ENCODE measurements around the gene LRP11. TPM values are rescaled to one million over a fixed set of nuclear protein-coding genes. Genes with fewer than 3 reads are reported as not detected.
A peak's percentile ranks its signal among the peaks of the same experiment; 100 is the strongest.

The LRP11 gene
- total and polyA plus RNA-seq, 2 of the 13 experiments (the other 11 are each of a cell fraction or from before 2014, with no cell fraction given) = 32.4 to 48.9 TPM

DNA sequence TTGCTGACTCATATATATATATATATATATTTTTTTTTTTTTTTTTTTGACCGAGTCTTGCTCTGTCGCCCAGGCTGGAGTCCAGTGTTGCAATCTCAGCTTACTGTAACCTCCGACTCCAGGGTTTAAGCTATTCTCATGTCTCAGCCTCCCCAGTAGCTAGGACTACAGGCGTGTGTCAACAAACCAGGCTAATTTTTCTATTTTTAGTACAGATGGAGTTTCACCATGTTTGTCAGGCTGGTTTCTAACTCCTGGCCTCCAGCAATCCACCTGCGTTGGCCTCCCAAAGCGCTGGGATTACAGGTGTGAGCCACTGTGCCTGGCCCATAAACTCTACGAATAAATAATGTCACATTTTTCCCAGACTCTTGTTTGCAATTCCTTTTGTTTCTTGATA, 4.8 kb downstream of the LRP11 start (continued):
- TF ChIP-seq, protein P1, sequence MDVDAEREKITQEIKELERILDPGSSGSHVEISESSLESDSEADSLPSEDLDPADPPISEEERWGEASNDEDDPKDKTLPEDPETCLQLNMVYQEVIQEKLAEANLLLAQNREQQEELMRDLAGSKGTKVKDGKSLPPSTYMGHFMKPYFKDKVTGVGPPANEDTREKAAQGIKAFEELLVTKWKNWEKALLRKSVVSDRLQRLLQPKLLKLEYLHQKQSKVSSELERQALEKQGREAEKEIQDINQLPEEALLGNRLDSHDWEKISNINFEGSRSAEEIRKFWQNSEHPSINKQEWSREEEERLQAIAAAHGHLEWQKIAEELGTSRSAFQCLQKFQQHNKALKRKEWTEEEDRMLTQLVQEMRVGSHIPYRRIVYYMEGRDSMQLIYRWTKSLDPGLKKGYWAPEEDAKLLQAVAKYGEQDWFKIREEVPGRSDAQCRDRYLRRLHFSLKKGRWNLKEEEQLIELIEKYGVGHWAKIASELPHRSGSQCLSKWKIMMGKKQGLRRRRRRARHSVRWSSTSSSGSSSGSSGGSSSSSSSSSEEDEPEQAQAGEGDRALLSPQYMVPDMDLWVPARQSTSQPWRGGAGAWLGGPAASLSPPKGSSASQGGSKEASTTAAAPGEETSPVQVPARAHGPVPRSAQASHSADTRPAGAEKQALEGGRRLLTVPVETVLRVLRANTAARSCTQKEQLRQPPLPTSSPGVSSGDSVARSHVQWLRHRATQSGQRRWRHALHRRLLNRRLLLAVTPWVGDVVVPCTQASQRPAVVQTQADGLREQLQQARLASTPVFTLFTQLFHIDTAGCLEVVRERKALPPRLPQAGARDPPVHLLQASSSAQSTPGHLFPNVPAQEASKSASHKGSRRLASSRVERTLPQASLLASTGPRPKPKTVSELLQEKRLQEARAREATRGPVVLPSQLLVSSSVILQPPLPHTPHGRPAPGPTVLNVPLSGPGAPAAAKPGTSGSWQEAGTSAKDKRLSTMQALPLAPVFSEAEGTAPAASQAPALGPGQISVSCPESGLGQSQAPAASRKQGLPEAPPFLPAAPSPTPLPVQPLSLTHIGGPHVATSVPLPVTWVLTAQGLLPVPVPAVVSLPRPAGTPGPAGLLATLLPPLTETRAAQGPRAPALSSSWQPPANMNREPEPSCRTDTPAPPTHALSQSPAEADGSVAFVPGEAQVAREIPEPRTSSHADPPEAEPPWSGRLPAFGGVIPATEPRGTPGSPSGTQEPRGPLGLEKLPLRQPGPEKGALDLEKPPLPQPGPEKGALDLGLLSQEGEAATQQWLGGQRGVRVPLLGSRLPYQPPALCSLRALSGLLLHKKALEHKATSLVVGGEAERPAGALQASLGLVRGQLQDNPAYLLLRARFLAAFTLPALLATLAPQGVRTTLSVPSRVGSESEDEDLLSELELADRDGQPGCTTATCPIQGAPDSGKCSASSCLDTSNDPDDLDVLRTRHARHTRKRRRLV (CRISPR knock-in tag; IDR thresholded peaks at IDR 0.05) = no peak
- peak; percentile 35; the same call in 1 of the 2 replicates for TF ChIP-seq ERF (CRISPR knock-in tag; IDR thresholded peaks at IDR 0.05)
- TF ChIP-seq BCL6 (CRISPR knock-in tag; IDR thresholded peaks at IDR 0.05) = peak; percentile 80
- TF ChIP-seq ZNF878 (CRISPR knock-in tag; IDR thresholded peaks at IDR 0.05) = no peak
- no peak for TF ChIP-seq HIVEP1 (CRISPR knock-in tag; IDR thresholded peaks at IDR 0.05)
- peak; percentile 66; the same call in 1 of the 2 replicates for TF ChIP-seq PHF21A (CRISPR knock-in tag; IDR thresholded peaks at IDR 0.05)
- peak; percentile 32; the same call in 1 of the 2 replicates for TF ChIP-seq ZMYM4 (CRISPR knock-in tag; IDR thresholded peaks at IDR 0.05)
- TF ChIP-seq, protein P2, sequence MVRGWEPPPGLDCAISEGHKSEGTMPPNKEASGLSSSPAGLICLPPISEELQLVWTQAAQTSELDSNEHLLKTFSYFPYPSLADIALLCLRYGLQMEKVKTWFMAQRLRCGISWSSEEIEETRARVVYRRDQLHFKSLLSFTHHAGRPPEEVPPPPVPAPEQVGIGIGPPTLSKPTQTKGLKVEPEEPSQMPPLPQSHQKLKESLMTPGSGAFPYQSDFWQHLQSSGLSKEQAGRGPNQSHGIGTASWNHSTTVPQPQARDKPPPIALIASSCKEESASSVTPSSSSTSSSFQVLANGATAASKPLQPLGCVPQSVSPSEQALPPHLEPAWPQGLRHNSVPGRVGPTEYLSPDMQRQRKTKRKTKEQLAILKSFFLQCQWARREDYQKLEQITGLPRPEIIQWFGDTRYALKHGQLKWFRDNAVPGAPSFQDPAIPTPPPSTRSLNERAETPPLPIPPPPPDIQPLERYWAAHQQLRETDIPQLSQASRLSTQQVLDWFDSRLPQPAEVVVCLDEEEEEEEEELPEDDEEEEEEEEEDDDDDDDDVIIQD (CRISPR knock-in tag; IDR thresholded peaks at IDR 0.05; ENCODE audit: low read depth) = peak; percentile 68; the same call in 1 of the 2 replicates
- 0 out of 2 replicates have a peak, but pooled peaks have one; percentile 43 for TF ChIP-seq ZIK1 (CRISPR knock-in tag; IDR thresholded peaks at IDR 0.05; ENCODE audit: borderline replicate concordance, low read depth)
- peak; percentile 38; the same call in 1 of the 2 replicates for TF ChIP-seq FOXO1 (CRISPR knock-in tag; IDR thresholded peaks at IDR 0.05)
- no peak for TF ChIP-seq CBX2 (IDR thresholded peaks at IDR 0.05; ENCODE audit: low read depth, low read length)
- TF ChIP-seq CBX2 (CRISPR knock-in tag; IDR thresholded peaks at IDR 0.05; ENCODE audit: low read depth) = no peak
- TF ChIP-seq EEA1 (CRISPR knock-in tag; IDR thresholded peaks at IDR 0.05; ENCODE audit: borderline replicate concordance) = no peak
- TF ChIP-seq SNAI1 (CRISPR knock-in tag; IDR thresholded peaks at IDR 0.05; ENCODE audit: borderline replicate concordance) = 0 out of 2 replicates have a peak, but pooled peaks have one; percentile 65
- TF ChIP-seq ZNF460 (CRISPR knock-in tag; IDR thresholded peaks at IDR 0.05; ENCODE audit: borderline replicate concordance) = peak; percentile 75
- peak; percentile 29; the same call in 1 of the 2 replicates for TF ChIP-seq NFIC (IDR thresholded peaks at IDR 0.05; ENCODE audit: low read length)
- TF ChIP-seq, protein P3, sequence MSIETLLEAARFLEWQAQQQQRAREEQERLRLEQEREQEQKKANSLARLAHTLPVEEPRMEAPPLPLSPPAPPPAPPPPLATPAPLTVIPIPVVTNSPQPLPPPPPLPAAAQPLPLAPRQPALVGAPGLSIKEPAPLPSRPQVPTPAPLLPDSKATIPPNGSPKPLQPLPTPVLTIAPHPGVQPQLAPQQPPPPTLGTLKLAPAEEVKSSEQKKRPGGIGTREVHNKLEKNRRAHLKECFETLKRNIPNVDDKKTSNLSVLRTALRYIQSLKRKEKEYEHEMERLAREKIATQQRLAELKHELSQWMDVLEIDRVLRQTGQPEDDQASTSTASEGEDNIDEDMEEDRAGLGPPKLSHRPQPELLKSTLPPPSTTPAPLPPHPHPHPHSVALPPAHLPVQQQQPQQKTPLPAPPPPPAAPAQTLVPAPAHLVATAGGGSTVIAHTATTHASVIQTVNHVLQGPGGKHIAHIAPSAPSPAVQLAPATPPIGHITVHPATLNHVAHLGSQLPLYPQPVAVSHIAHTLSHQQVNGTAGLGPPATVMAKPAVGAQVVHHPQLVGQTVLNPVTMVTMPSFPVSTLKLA (IDR thresholded peaks at IDR 0.05) = no peak
- peak; percentile 58; the same call in 1 of the 2 replicates for TF ChIP-seq THAP11 (CRISPR knock-in tag; IDR thresholded peaks at IDR 0.05)
- TF ChIP-seq HNF4A (CRISPR knock-in tag; IDR thresholded peaks at IDR 0.05) = peak; percentile 55; the same call in 1 of the 2 replicates
- 0 out of 2 replicates have a peak, but pooled peaks have one; percentile 35 for TF ChIP-seq NFKBIZ (CRISPR knock-in tag; IDR thresholded peaks at IDR 0.05)
- TF ChIP-seq ZNF331 (CRISPR knock-in tag; IDR thresholded peaks at IDR 0.05) = peak; percentile 47; the same call in 1 of the 2 replicates
- peak; percentile 88 for TF ChIP-seq ZNF644 (CRISPR knock-in tag; IDR thresholded peaks at IDR 0.05; ENCODE audit: low read depth)
